GM13976 (cell line): ENCODE results near the gene EEF1AKMT2.

ENCODE experiments used
- DNase-seq: peaks from one replicate; pipeline ENCODE4 v3.0.0; 2012; ENCODE audit warnings: low spot score
- CTCF ChIP-seq: IDR thresholded peaks from 2 replicates; pipeline ENCODE4 v1.5.1; 2012; ENCODE audit warnings: borderline replicate concordance, mild to moderate bottlenecking; ENCODE audit not compliant: insufficient read depth; ENCODE audit errors: extremely low read depth, missing control alignments, control extremely low read depth
- in situ Hi-C: fragments of 300-500 bp; cut with MboI; formaldehyde crosslinking; loops from one replicate; pipeline ENCODE4 v1.12.0; 2022; ENCODE audit warnings: low sequenced_read_pairs, mixed read lengths, inconsistent platforms; ENCODE audit not compliant: unreplicated experiment

EEF1AKMT2 gene

GRCh38 chr10:124734311-124735166 is 57.1 kb downstream of the EEF1AKMT2 start:
- in situ Hi-C loops = no loop called here
- no peak for TF ChIP-seq CTCF
- no peak for DNase-seq

GRCh38 chr10:124733571-124734245 is 58.0 kb downstream of the EEF1AKMT2 start:
- TF ChIP-seq CTCF = no peak
- no peak for DNase-seq
- in situ Hi-C loops = no loop called here

GRCh38 chr10:124732931-124733570 is 58.6 kb downstream of the EEF1AKMT2 start:
- no peak for TF ChIP-seq CTCF
- in situ Hi-C loops = no loop called here
- peak; percentile 66 for DNase-seq

GRCh38 chr10:124731551-124731950 is 60.1 kb downstream of the EEF1AKMT2 start:
- no peak for TF ChIP-seq CTCF
- in situ Hi-C loops = no loop called here
- DNase-seq = no peak

- in situ Hi-C loops = no loop called here
- TF ChIP-seq CTCF = no peak
These were observed 60.9 kb downstream of the EEF1AKMT2 start for GRCh38 chr10:124730790-124731189.

GRCh38 chr10:124728830-124729661 is 62.6 kb downstream of the EEF1AKMT2 start:
- in situ Hi-C loops = no loop called here
- TF ChIP-seq CTCF = no peak
- DNase-seq = no peak

More at GRCh38 chr10:124730790-124731189, 60.9 kb downstream of the EEF1AKMT2 start:
- no peak for DNase-seq
